Measurements from ENCODE around the gene PACRGL. TPM values are rescaled to one million over a fixed set of nuclear protein-coding genes. Genes with fewer than 3 reads are reported as not detected.

Gene PACRGL
- polyA plus RNA-seq, 2 of the 4 experiments (the other 2 are of a cell fraction) = 15.1 to 21.8 TPM

DNA sequence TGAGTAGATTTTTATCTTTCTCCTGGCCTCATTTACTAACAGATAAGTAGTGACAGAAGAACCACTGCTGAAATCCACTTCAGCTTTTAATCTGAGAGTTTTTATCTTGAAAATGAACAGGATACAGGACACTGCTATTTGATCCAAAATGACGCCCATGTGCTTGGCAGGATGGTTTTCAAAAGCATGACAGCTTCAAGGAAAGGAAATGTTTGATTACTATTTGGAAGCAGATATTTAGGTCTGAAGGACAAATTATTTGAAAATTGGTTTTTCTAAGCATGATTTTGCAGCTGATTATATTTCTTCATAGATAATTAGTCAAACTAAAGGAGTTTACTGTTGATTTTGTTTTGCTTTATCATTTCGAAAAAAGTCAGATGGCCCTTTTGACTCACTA is 11.1 kb downstream of the PACRGL start:
- POLR2A ChIA-PET = no interaction called here
- Histone ChIP-seq H3K4me2 (no peak overlapping the region), H3K4me1 (no peaks in the 10 kb centered on the region), H3K9me3 (no peaks in the 10 kb centered on the region), H3K4me3 (no peak overlapping the region), H3K27ac (no peak overlapping the region)
- CTCF ChIA-PET = no interaction called here
- FAIRE-seq (no peak), ATAC-seq (no peak), DNase-seq (ENCODE audit: low read depth in 1 of 2, low spot score in 1 of 2) (no peak)
- 89% methylated on average over 2 of the region's 2 CpGs for WGBS (ENCODE audit: missing lambda C conversion rate)
- no peak for TF ChIP-seq CEBPB (IDR thresholded peaks at IDR 0.05)
- TF ChIP-seq NFE2L2 (conservative IDR thresholded peaks at IDR 0.05; ENCODE audit: low read length) = no peak
- no peak for TF ChIP-seq ZFP36 (IDR thresholded peaks at IDR 0.05; ENCODE audit: borderline replicate concordance, partially characterized antibody)
- no peak for TF ChIP-seq TP53 (CRISPR knock-in tag; IDR thresholded peaks at IDR 0.05)
- TF ChIP-seq, protein P1, sequence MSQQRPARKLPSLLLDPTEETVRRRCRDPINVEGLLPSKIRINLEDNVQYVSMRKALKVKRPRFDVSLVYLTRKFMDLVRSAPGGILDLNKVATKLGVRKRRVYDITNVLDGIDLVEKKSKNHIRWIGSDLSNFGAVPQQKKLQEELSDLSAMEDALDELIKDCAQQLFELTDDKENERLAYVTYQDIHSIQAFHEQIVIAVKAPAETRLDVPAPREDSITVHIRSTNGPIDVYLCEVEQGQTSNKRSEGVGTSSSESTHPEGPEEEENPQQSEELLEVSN (IDR thresholded peaks at IDR 0.05; ENCODE audit: borderline replicate concordance, low read depth) = no peak
- no peak for TF ChIP-seq GATA3 (IDR thresholded peaks at IDR 0.05; ENCODE audit: borderline replicate concordance)
- no peak for TF ChIP-seq FOSL2 (IDR thresholded peaks at IDR 0.05)
- no peak for TF ChIP-seq FOSL2 (CRISPR knock-in tag; IDR thresholded peaks at IDR 0.05)
- no peak for TF ChIP-seq HDAC2 (IDR thresholded peaks at IDR 0.05)
- TF ChIP-seq, protein P2, sequence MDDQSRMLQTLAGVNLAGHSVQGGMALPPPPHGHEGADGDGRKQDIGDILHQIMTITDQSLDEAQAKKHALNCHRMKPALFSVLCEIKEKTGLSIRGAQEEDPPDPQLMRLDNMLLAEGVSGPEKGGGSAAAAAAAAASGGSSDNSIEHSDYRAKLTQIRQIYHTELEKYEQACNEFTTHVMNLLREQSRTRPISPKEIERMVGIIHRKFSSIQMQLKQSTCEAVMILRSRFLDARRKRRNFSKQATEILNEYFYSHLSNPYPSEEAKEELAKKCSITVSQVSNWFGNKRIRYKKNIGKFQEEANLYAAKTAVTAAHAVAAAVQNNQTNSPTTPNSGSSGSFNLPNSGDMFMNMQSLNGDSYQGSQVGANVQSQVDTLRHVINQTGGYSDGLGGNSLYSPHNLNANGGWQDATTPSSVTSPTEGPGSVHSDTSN (IDR thresholded peaks at IDR 0.05) = no peak
- TF ChIP-seq POLR2AphosphoS2 (conservative IDR thresholded peaks at IDR 0.05; ENCODE audit: low read length) = no peak
- no peak for TF ChIP-seq BHLHE40 (IDR thresholded peaks at IDR 0.05; ENCODE audit: low read depth, low read length)
- TF ChIP-seq FOXS1 (CRISPR knock-in tag; IDR thresholded peaks at IDR 0.05) = no peak
- no peak for TF ChIP-seq PHF8 (IDR thresholded peaks at IDR 0.05; ENCODE audit: borderline replicate concordance, low read depth)
- TF ChIP-seq CHD4 (IDR thresholded peaks at IDR 0.05; ENCODE audit: borderline replicate concordance) = no peak
- no peak for TF ChIP-seq MAZ (IDR thresholded peaks at IDR 0.05; ENCODE audit: borderline replicate concordance, low read depth, low read length)
- TF ChIP-seq EP300 (IDR thresholded peaks at IDR 0.05) = no peak
- no peak for TF ChIP-seq SREBF2 (IDR thresholded peaks at IDR 0.05)
- TF ChIP-seq MAFK (IDR thresholded peaks at IDR 0.05; ENCODE audit: partially characterized antibody) = no peak

DNA sequence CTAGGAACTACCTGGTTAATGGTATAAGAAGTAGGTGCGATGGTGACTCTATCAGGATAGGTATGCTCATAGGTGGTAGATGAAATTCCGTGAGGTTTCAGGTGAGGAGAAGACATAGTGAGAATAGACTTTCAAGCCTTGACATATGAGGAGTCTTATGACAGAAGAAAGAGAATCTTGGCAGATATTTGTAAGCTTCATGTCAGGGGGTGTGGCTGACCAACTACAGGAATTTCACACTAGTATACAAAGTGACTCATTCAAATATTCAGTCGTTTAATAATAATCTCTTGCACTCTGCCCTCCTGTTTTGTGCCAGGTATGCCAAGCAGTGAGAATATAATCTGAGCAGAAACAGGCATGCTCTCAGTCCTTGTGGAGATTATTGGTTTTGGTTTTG is 22.8 kb downstream of the PACRGL start:
- Histone ChIP-seq H3K9me3 (no peaks in the 10 kb centered on the region), H3K4me1 (no peaks in the 10 kb centered on the region), H3K4me2 (no peak overlapping the region), H3K27ac (no peak overlapping the region), H3K4me3 (no peak overlapping the region)
- CTCF ChIA-PET = no interaction called here
- no peak for TF ChIP-seq NFE2L2 (conservative IDR thresholded peaks at IDR 0.05; ENCODE audit: low read length)
- no peak for ATAC-seq
- FAIRE-seq = no peak
- no peak for DNase-seq (ENCODE audit: low read depth in 1 of 2, low spot score in 1 of 2)
- WGBS (ENCODE audit: missing lambda C conversion rate) = 70% methylated on average over 3 of the region's 3 CpGs
- POLR2A ChIA-PET = no interaction called here

DNA sequence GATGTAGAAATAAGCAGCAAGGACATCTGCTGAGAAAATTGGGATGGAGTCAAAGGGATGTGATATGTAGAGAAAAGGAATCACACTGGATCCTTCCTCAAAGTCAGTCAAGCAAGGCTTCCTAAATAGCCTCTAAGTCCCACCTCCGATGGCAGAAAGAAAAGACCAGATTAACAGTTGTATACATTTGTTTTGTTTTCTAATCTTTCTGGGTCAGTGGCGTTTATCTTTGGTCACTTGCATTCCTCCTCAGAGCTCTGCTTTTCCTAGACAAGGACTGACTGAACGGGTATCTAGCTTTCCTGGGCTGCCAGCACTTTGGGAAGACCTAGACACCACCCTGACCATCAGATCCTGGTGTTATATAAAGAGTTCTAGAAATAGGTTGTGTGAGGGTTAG is 23.2 kb downstream of the PACRGL start:
- ChIA-PET POLR2A (no interaction called here), CTCF (interaction anchor here (1.0 kb wide), 1 partner anchor 40 kb away, joined by 3 read pairs; no protein-coding TSS in a partner anchor)
- TF ChIP-seq EHF (CRISPR knock-in tag; IDR thresholded peaks at IDR 0.05) (no peak), ZFP36 (IDR thresholded peaks at IDR 0.05; ENCODE audit: borderline replicate concordance, partially characterized antibody) (no peak), ZNF302 (CRISPR knock-in tag; IDR thresholded peaks at IDR 0.05) (no peak), NFE2L2 (conservative IDR thresholded peaks at IDR 0.05; ENCODE audit: low read length) (no peak), CHD4 (IDR thresholded peaks at IDR 0.05; ENCODE audit: borderline replicate concordance) (no peak), EP300 (IDR thresholded peaks at IDR 0.05) (no peak), ESRRA (IDR thresholded peaks at IDR 0.05; ENCODE audit: borderline replicate concordance, low read length) (no peak), CBX2 (IDR thresholded peaks at IDR 0.05; ENCODE audit: borderline replicate concordance, low read depth) (no peak), FOSB (CRISPR knock-in tag; IDR thresholded peaks at IDR 0.05) (no peak), PHF8 (IDR thresholded peaks at IDR 0.05; ENCODE audit: borderline replicate concordance, low read depth) (no peak), HOXB13 (CRISPR knock-in tag; IDR thresholded peaks at IDR 0.05; ENCODE audit: low read depth) (no peak), NR3C1 (IDR thresholded peaks at IDR 0.05) (no peak), BHLHE40 (IDR thresholded peaks at IDR 0.05; ENCODE audit: low read depth, low read length) (no peak), CEBPB (IDR thresholded peaks at IDR 0.05) (no peak), TP53 (CRISPR knock-in tag; IDR thresholded peaks at IDR 0.05) (no peak), KDM5A (IDR thresholded peaks at IDR 0.05) (no peak), MYC (IDR thresholded peaks at IDR 0.05; ENCODE audit: borderline replicate concordance, low read length) (no peak)
- TF ChIP-seq, protein P3, sequence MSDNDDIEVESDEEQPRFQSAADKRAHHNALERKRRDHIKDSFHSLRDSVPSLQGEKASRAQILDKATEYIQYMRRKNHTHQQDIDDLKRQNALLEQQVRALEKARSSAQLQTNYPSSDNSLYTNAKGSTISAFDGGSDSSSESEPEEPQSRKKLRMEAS (IDR thresholded peaks at IDR 0.05) = no peak
- TF ChIP-seq, protein P4, sequence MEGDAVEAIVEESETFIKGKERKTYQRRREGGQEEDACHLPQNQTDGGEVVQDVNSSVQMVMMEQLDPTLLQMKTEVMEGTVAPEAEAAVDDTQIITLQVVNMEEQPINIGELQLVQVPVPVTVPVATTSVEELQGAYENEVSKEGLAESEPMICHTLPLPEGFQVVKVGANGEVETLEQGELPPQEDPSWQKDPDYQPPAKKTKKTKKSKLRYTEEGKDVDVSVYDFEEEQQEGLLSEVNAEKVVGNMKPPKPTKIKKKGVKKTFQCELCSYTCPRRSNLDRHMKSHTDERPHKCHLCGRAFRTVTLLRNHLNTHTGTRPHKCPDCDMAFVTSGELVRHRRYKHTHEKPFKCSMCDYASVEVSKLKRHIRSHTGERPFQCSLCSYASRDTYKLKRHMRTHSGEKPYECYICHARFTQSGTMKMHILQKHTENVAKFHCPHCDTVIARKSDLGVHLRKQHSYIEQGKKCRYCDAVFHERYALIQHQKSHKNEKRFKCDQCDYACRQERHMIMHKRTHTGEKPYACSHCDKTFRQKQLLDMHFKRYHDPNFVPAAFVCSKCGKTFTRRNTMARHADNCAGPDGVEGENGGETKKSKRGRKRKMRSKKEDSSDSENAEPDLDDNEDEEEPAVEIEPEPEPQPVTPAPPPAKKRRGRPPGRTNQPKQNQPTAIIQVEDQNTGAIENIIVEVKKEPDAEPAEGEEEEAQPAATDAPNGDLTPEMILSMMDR (IDR thresholded peaks at IDR 0.05) = no peak
- TF ChIP-seq, protein P5, sequence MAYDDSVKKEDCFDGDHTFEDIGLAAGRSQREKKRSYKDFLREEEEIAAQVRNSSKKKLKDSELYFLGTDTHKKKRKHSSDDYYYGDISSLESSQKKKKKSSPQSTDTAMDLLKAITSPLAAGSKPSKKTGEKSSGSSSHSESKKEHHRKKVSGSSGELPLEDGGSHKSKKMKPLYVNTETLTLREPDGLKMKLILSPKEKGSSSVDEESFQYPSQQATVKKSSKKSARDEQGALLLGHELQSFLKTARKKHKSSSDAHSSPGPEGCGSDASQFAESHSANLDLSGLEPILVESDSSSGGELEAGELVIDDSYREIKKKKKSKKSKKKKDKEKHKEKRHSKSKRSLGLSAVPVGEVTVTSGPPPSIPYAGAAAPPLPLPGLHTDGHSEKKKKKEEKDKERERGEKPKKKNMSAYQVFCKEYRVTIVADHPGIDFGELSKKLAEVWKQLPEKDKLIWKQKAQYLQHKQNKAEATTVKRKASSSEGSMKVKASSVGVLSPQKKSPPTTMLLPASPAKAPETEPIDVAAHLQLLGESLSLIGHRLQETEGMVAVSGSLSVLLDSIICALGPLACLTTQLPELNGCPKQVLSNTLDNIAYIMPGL (CRISPR knock-in tag; IDR thresholded peaks at IDR 0.05; ENCODE audit: borderline replicate concordance) = no peak
- no peak overlapping the region for H3K4me3 ChIP-seq
- no peaks in the 10 kb centered on the region for H3K4me1 ChIP-seq
- H3K4me2 ChIP-seq = no peak overlapping the region
- no peak overlapping the region for H3K27ac ChIP-seq
- DNase-seq (ENCODE audit: low read depth in 1 of 2, low spot score in 1 of 2) = no peak
- ATAC-seq = no peak
- H3K9me3 ChIP-seq = no peaks in the 10 kb centered on the region
- WGBS (ENCODE audit: missing lambda C conversion rate) = 89% methylated on average over 3 of the region's 3 CpGs
- FAIRE-seq = no peak

All from A549 (cell line).